HepG2 (cell line): Measurements from ENCODE around the gene TROAP. TPM values are rescaled to one million over a fixed set of nuclear protein-coding genes. Genes with fewer than 3 reads are reported as not detected.

Source experiments
- BRF2 ChIP-seq: sonication (generic); formaldehyde crosslinking; IDR thresholded peaks from 2 replicates; pipeline ENCODE4 v1.8.1; 2022; ENCODE audit warnings: mild to moderate bottlenecking, missing genetic modification reagents
- FOXO1 ChIP-seq: sonication (generic); formaldehyde crosslinking; IDR thresholded peaks from 2 replicates; pipeline ENCODE4 v1.4.0; 2020; ENCODE audit warnings: missing genetic modification reagents
- KDM5A ChIP-seq: fragments of 200-600 bp; sonication (generic); IDR thresholded peaks from 2 replicates; pipeline ENCODE4 v1.7.0; 2018; ENCODE audit warnings: antibody characterized with exemption, mild to moderate bottlenecking, low read length, borderline replicate concordance
- MYC ChIP-seq: sonication (generic); formaldehyde crosslinking; IDR thresholded peaks from 2 replicates; pipeline ENCODE4 v1.9.0; 2021; ENCODE audit warnings: missing genetic modification reagents, borderline replicate concordance
- PAXIP1 ChIP-seq: sonication (generic); formaldehyde crosslinking; conservative IDR thresholded peaks from 2 replicates; pipeline ENCODE4 v1.4.0; 2020; ENCODE audit warnings: mild to moderate bottlenecking, missing genetic modification reagents, moderate library complexity
- PHF20 ChIP-seq: sonication (generic); formaldehyde crosslinking; IDR thresholded peaks from 2 replicates; pipeline ENCODE4 v1.5.0; 2020; ENCODE audit warnings: mild to moderate bottlenecking, missing genetic modification reagents
- RARG ChIP-seq: sonication (generic); formaldehyde crosslinking; IDR thresholded peaks from 2 replicates; pipeline ENCODE4 v1.4.0; 2020; ENCODE audit warnings: low read depth, mild to moderate bottlenecking, missing genetic modification reagents
- SNAPC4 ChIP-seq: sonication (generic); formaldehyde crosslinking; IDR thresholded peaks from 2 replicates; pipeline ENCODE4 v1.4.0; 2020; ENCODE audit warnings: mild to moderate bottlenecking, missing genetic modification reagents
- ZC3H13 ChIP-seq: sonication (generic); formaldehyde crosslinking; IDR thresholded peaks from 2 replicates; pipeline ENCODE4 v1.8.1; 2023; ENCODE audit warnings: mild to moderate bottlenecking, missing genetic modification reagents, moderate library complexity
- ZEB1 ChIP-seq: IDR thresholded peaks from 2 replicates; pipeline ENCODE4 v1.6.1; 2012; ENCODE audit warnings: mild to moderate bottlenecking, low read depth, inconsistent platforms; ENCODE audit not compliant: insufficient replicate concordance
- ZNF431 ChIP-seq: sonication (generic); formaldehyde crosslinking; IDR thresholded peaks from 2 replicates; pipeline ENCODE4 v1.9.0; 2022; ENCODE audit warnings: missing genetic modification reagents, low read depth, mild to moderate bottlenecking, borderline replicate concordance
- ZNF724P ChIP-seq: sonication (generic); formaldehyde crosslinking; IDR thresholded peaks from 2 replicates; pipeline ENCODE4 v1.8.0; 2022; ENCODE audit warnings: missing genetic modification reagents, borderline replicate concordance
- polyA plus RNA-seq, 8 experiments: library from polyadenylated mRNA; depleted of rRNA in 3 of 8; stranded (reverse) in 7 of 8; unstranded in 1 of 8; fragments of >200 nt; fragmentation: Illumina TruSeq in 4 of 8; extraction: Trizol in 4 of 8; gene quantifications; 2 replicates each; pipeline versions ENCODE4 v1.2.1 to v1.2.3, GENCODE V29; 2011 to 2016; ENCODE audit warnings: low read depth in 4 of 8, missing spikeins in 1 of 8, mixed read lengths in 1 of 8; ENCODE audit not compliant: insufficient read depth in 1 of 8
- total RNA-seq, 5 experiments: library from RNA; depleted of rRNA; stranded (reverse); fragments of >200 nt; fragmentation: Illumina TruSeq; extraction: Trizol; gene quantifications; 2 replicates each; pipeline ENCODE4 v1.2.3, GENCODE V29; 2016; ENCODE audit warnings: low read depth in 1 of 5

The TROAP gene
- total and polyA plus RNA-seq, 2 of the 13 experiments (the other 11 are each of a cell fraction or from before 2014, with no cell fraction given): 22.5 to 30.9 TPM

GRCh38 chr12:49336645-49337584 lies 13.9 kb downstream of the TROAP start, which contains the start of gene C1QL4 (continued):
- TF ChIP-seq SNAPC4 (no peak), ZNF431 (no peak), BRF2 (CRISPR knock-in tag) (no peak), RARG (no peak), PHF20 (CRISPR knock-in tag) (no peak), ZC3H13 (no peak), PAXIP1 (CRISPR knock-in tag) (no peak), ZEB1 (no peak), MYC (CRISPR knock-in tag) (no peak), FOXO1 (no peak), KDM5A (no peak), ZNF724P (CRISPR knock-in tag) (no peak)
